IPS-NIHi7 (cell line): ENCODE measurements around the gene CEMIP.

ENCODE experiments used
- DNase-seq: peaks from one replicate; pipeline ENCODE4 v3.0.0; 2012; ENCODE audit warnings: mixed read lengths; ENCODE audit errors: extremely low spot score

Gene CEMIP

GRCh38 chr15:80979538-80980200 is 200.5 kb downstream of the CEMIP start:
- no peak for DNase-seq

GRCh38 chr15:80982205-80982604 is 203.0 kb downstream of the CEMIP start:
- DNase-seq = no peak

- DNase-seq = no peak
Observed at GRCh38 chr15:80982839-80983238, 203.7 kb downstream of the CEMIP start.

- no peak for DNase-seq
Observed at GRCh38 chr15:80984856-80985255, 205.7 kb downstream of the CEMIP start.

- DNase-seq = no peak
Observed at GRCh38 chr15:80985981-80986380, 206.8 kb downstream of the CEMIP start.

DNA sequence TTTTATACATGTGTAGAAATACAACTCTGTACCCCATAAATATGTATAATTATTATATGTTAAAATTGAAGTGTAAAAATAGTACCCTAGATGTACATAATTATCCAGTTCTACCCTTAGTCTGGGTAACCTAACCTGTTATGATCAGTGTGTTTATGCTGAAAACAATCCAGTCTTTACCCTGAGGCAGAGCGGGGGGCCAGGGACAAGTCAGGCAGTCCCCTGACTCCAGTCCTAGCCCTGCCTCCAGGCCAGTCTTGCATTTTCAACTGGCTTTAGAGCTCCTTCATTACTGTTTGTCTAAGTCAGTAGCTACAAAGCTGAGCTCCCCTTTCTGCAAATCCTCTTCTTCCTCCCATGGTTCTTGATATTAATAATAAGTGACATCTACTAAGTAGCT is 207.3 kb downstream of the CEMIP start:
- no peak for DNase-seq

DNA sequence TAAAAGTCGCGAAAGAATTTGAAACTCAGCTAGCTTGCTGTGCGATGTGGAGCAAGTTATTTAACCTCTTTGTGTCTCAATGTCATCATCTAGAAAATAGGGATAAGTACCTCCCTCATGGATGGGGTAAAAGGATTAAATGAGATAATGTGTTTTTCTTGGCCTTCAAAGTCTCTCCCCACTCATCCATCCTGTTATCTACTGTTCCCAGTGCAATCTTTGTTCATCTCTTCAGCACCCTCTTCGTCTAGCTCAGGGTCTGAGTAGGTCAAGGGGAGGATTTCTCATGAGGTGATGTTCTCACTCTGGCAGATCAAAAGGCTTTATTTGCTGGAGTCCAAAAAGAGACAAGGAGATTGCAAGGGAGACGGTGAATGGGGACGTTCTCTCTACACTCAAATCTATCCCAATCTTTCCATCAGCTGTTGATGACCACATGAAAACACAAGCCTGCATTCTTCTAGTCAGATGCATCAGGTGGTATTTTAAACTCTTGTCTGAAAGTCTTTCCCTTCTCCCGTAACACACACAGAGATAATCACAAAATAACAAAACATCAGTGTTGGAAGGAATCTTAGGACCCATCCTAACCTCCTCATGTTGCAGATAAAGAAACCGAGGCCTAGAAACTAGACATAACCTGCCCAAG is 209.1 kb downstream of the CEMIP start:
- DNase-seq = no peak

DNA sequence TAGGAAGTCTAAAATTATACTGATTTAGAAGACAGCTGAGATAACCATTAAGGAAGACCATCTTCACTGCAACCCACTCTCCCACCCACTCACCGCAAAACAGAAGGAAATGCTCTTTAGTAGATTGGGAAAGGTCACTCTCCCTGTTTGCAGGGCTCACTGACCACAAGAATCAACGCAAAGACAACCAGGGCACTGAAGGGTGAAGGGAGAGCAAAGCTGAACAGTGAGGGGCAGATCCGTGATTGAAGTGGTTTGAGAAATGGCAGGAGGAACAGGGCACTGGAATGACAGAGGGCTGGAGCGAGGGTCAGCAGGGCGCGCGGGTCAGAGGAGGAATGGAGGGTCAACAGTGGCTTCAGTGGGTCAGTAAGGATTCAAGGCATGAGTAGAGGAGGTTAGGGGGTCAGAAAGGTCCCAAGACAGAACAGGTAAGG is 209.9 kb downstream of the CEMIP start:
- peak; percentile 32 for DNase-seq

- peak; percentile 99 for DNase-seq
Observed at GRCh38 chr15:80989518-80990478, 210.6 kb downstream of the CEMIP start, which contains the start of gene MESD. Gene MESD (minus strand): TSS chr15:80989819. CDS start chr15:80989791, 28 bp downstream.

- DNase-seq = no peak
Observed at GRCh38 chr15:80990955-80991354, 211.8 kb downstream of the CEMIP start.

- DNase-seq = no peak
Observed at GRCh38 chr15:80991421-80991820, 212.3 kb downstream of the CEMIP start.

GRCh38 chr15:80992006-80992405 is 212.8 kb downstream of the CEMIP start:
- no peak for DNase-seq

DNA sequence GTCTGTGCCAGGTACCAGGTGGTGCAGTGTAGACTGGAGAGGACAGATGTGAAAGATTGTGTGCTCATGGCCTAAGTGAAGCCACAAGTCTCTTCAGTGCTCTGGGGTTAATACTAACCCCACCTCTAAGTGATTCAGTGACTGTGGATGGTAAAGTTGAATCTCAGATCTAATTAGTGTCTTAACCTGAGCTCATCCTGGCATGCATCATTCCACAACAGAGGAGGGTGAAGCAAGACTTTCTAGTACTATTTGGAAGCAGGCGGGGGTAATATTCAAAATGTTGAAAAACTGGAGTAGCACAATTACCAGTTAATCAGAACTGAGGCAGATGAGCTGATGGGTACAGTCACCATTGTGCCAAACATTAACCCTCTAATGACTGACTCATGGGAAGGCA is 213.3 kb downstream of the CEMIP start:
- no peak for DNase-seq

DNA sequence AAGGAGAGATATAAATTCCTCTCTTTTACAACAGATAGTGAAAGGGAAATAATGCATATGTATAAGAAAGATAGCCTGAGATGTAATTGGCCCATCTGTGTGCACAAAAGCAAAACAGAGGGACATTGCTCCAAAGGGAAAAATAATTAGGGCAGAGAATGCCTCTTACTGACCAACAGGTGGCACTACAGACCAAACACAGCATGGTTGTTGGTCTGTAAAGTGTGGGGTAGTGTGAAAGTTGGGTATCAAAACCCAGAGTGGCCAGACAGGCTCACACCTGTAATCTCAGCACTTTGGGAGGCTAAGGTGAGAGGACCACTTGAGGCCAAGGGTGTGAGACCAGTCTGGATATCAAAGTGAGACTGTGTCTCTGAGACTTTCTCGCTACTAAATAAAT is 217.1 kb downstream of the CEMIP start:
- no peak for DNase-seq

DNA sequence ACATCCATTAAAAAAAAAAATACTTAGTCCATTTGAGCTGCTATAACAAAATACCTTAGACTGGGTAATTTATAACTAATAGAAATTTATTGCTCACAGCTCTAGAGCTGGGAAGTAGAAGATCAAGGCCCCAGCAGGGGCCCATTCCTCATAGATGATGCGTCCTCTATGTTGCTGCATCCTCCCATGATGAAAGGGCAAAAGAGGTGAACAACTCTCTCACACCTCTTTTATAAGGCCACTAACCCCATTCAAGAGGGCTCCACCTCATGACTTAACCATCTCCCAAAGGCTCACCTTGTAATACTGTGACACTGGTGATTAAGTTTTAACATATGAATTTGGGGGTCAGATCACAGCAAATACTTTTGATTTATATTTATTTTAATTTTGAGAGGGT is 218.5 kb downstream of the CEMIP start:
- no peak for DNase-seq

DNA sequence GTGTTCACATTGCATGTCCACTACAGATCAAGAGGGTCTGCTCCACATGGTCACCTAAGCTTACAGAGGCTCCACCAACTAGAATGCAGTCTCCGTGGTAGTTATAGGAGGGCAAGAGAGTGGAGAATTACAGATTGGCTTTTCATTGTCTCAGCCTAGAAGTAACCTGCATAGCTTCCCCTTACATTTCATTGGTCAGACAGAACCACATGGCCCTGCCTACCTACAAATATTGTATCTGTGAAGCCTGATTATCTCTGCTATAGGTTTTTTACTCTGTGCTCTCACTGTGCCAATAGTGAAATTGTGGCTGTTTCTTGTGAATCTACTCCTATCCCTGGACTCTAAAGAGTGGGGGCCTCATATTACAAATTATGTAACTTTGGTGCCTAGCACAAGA is 219.1 kb downstream of the CEMIP start:
- no peak for DNase-seq

DNA sequence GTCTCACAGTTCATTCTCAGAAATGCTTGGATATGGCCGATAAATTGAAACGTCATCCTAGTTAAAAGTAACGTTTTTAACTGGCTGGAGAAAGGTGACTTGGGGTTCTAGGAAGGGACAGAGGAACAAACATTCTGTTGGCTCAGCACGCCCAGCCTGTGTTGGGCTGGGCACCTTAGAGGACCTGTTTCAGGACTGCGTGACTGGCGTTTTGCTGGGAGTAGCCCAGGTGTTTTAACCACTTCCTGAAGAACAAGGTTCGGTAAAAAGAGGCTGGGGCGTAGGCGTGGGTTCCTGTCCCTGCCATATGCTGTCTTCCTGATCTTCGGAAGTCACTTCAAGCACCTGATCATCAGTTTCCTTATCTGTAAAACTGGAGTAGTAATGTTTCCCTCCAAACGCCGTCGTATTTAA is 220.5 kb downstream of the CEMIP start:
- no peak for DNase-seq

- DNase-seq = no peak
Observed at GRCh38 chr15:81000144-81000623, 221.0 kb downstream of the CEMIP start.

GRCh38 chr15:81000624-81001151 is 221.5 kb downstream of the CEMIP start, which contains the start of gene TLNRD1:
Gene TLNRD1 (plus strand): TSS chr15:81000923. CDS start chr15:81002272, 1,349 bp downstream.
- DNase-seq = peak; percentile 88
